ENCODE results near the gene CDC42EP5.

- TF ChIP-seq EZH2 (IDR thresholded peaks at IDR 0.05; ENCODE audit: low read depth) (no peak), CTCF (conservative IDR thresholded peaks at IDR 0.05) (no peak)
Observed at GRCh38 chr19:54416695-54417491, 56.2 kb downstream of the CDC42EP5 start.

Data from PC-9 (cell line).